OCI-LY7 (cell line): ENCODE measurements around the gene CEACAM20. TPM values are rescaled to one million over a fixed set of nuclear protein-coding genes. Genes with fewer than 3 reads are reported as not detected.

Source experiments
- BruUV-seq: library from RNA; stranded (reverse); fragments of 400-500 nt; replicated peaks from 2 replicates; lab custom pipeline; 2021; lab: Mats Ljungman, UMichigan
- CTCF ChIA-PET: fragments of 300-600 bp; sonication (Branson Sonifier 250); formaldehyde crosslinking; loops from one replicate; lab custom pipeline; 2022; ENCODE audit warnings: antibody characterized with exemption; ENCODE audit not compliant: unreplicated experiment; lab: Charles Lee
- POLR2A ChIA-PET: fragments of 300-600 bp; sonication (Branson Sonifier 250); formaldehyde crosslinking; loops from one replicate; lab custom pipeline; 2022; ENCODE audit warnings: antibody characterized with exemption; lab: Charles Lee
- DNase-seq: peaks from one replicate; pipeline ENCODE4 v3.0.0-alpha.2; 2015; ENCODE audit warnings: low spot score
- H2AFZ ChIP-seq: fragments of 200-600 bp; sonication (generic), shearing (Covaris generic); 2 replicates; pipeline ENCODE4 v1.6.1; 2014; ENCODE audit warnings: mild to moderate bottlenecking, antibody characterized with exemption, low read length, moderate library complexity
- H3K27ac ChIP-seq: fragments of 200-600 bp; sonication (generic); 2 replicates; pipeline ENCODE4 v1.5.1; 2014; ENCODE audit warnings: mixed run types, low read depth, mild to moderate bottlenecking, moderate library complexity, low read length, inconsistent platforms; ENCODE audit not compliant: poor library complexity, severe bottlenecking
- H3K36me3 ChIP-seq: fragments of 200-600 bp; sonication (generic); 2 replicates; pipeline ENCODE4 v1.6.1; 2014; ENCODE audit warnings: mild to moderate bottlenecking, antibody characterized with exemption, low read length, moderate library complexity, mixed read lengths; ENCODE audit not compliant: insufficient read depth
- H3K4me1 ChIP-seq: fragments of 200-600 bp; sonication (generic); 2 replicates; pipeline ENCODE4 v1.5.1; 2014; ENCODE audit warnings: mild to moderate bottlenecking, low read length; ENCODE audit not compliant: insufficient read depth, poor library complexity, severe bottlenecking
- H3K4me2 ChIP-seq: fragments of 200-600 bp; sonication (generic); 2 replicates; pipeline ENCODE4 v1.6.1; 2014; ENCODE audit warnings: mild to moderate bottlenecking, low read length
- H3K4me3 ChIP-seq: fragments of 200-600 bp; sonication (generic); 2 replicates; pipeline ENCODE4 v1.5.1; 2014; ENCODE audit warnings: mild to moderate bottlenecking, low read depth, low read length; ENCODE audit not compliant: poor library complexity, severe bottlenecking
- H3K79me2 ChIP-seq: fragments of 200-600 bp; sonication (generic); 2 replicates; pipeline ENCODE4 v1.6.1; 2016; ENCODE audit warnings: low read depth, mild to moderate bottlenecking, low read length, moderate library complexity, mixed read lengths; ENCODE audit not compliant: insufficient read depth
- H3K9me2 ChIP-seq: fragments of 200-600 bp; sonication (generic); 2 replicates; pipeline ENCODE4 v1.6.1; 2016; ENCODE audit warnings: mild to moderate bottlenecking, low read length, mixed read lengths; ENCODE audit not compliant: insufficient read depth
- H3K9me3 ChIP-seq: fragments of 200-600 bp; sonication (generic); 2 replicates; pipeline ENCODE4 v1.6.1; 2014; ENCODE audit warnings: mild to moderate bottlenecking, mixed run types, low read length, mixed read lengths
- H4K20me1 ChIP-seq: fragments of 200-600 bp; sonication (generic); 2 replicates; pipeline ENCODE4 v1.6.1; 2014; ENCODE audit warnings: mild to moderate bottlenecking, antibody characterized with exemption, low read length, moderate library complexity, mixed read lengths; ENCODE audit not compliant: insufficient read depth
- CTCF ChIP-seq: fragments of 200-600 bp; sonication (generic); conservative IDR thresholded peaks from 2 replicates; pipeline ENCODE4 v1.5.1; 2014; ENCODE audit warnings: mild to moderate bottlenecking, antibody characterized with exemption, low read length, moderate library complexity, mixed read lengths
- EZH2phosphoT487 ChIP-seq: fragments of 200-600 bp; sonication (generic); IDR thresholded peaks from 2 replicates; pipeline ENCODE4 v1.6.1; 2018; ENCODE audit warnings: low read depth, borderline replicate concordance, mild to moderate bottlenecking, mixed run types, antibody characterized with exemption, low read length, moderate library complexity, mixed read lengths
- intact Hi-C: fragments of 100-400 bp; cut with micrococcal nuclease; formaldehyde crosslinking; loops from one replicate; pipeline ENCODE4 v1.10.0; 2022; ENCODE audit not compliant: unreplicated experiment
- total RNA-seq, 2 experiments: library from RNA; depleted of rRNA in 1 of 2; stranded (reverse); fragments of >200 nt in 1 of 2; shearing (Covaris generic) in 1 of 2; gene quantifications; 2 replicates each; pipeline ENCODE4 v1.2.3, GENCODE V29; 2014 to 2022

CEACAM20 gene
- total RNA-seq, 2 experiments from 2014 or later: not detected

- Histone ChIP-seq H3K9me3 (no peaks in the 10 kb centered on the region), H3K4me1 (no peaks in the 10 kb centered on the region), H3K79me2 (no peaks in the 10 kb centered on the region), H3K9me2 (no peaks in the 10 kb centered on the region), H3K36me3 (no peaks in the 10 kb centered on the region), H2AFZ (no peak overlapping the region), H3K27ac (no peak overlapping the region), H3K4me3 (no peak overlapping the region), H3K4me2 (no peak overlapping the region), H4K20me1 (no peaks in the 10 kb centered on the region)
- DNase-seq: peak; percentile 72
- intact Hi-C loops: loop anchor here (1.0 kb wide), 1 partner anchor 86 kb away; no protein-coding TSS in a partner anchor
- ChIA-PET CTCF (no interaction called here), POLR2A (interaction anchor here (0.6 kb wide), 1 partner anchor 46 kb away, joined by 6 read pairs; no protein-coding TSS in a partner anchor)
- BruUV-seq: no TSS peak
- TF ChIP-seq CTCF: peak; percentile 87
- TF ChIP-seq EZH2phosphoT487: no peak
Observed at GRCh38 chr19:44570984-44571684, 41.7 kb upstream of the CEACAM20 start.

- H3K27ac ChIP-seq: no peak overlapping the region
- no peaks in the 10 kb centered on the region for H3K9me3 ChIP-seq
- no peaks in the 10 kb centered on the region for H3K36me3 ChIP-seq
- intact Hi-C loops: no loop called here
- no peak for DNase-seq
- no peak for TF ChIP-seq CTCF
- no peak for TF ChIP-seq EZH2phosphoT487
- POLR2A ChIA-PET: no interaction called here
- H2AFZ ChIP-seq: no peak overlapping the region
- CTCF ChIA-PET: no interaction called here
- no TSS peak for BruUV-seq
- H3K4me3 ChIP-seq: no peak overlapping the region
- no peak overlapping the region for H3K4me2 ChIP-seq
- no peaks in the 10 kb centered on the region for H3K4me1 ChIP-seq
- H4K20me1 ChIP-seq: no peaks in the 10 kb centered on the region
- no peaks in the 10 kb centered on the region for H3K9me2 ChIP-seq
- H3K79me2 ChIP-seq: no peaks in the 10 kb centered on the region
Observed at GRCh38 chr19:44570603-44570983, 41.1 kb upstream of the CEACAM20 start.

- Histone ChIP-seq H3K36me3 (no peaks in the 10 kb centered on the region), H3K27ac (no peak overlapping the region), H3K9me2 (no peaks in the 10 kb centered on the region), H4K20me1 (no peaks in the 10 kb centered on the region), H3K4me1 (no peaks in the 10 kb centered on the region), H3K79me2 (no peaks in the 10 kb centered on the region), H3K9me3 (no peaks in the 10 kb centered on the region), H3K4me2 (no peak overlapping the region), H2AFZ (no peak overlapping the region), H3K4me3 (no peak overlapping the region)
- no TSS peak for BruUV-seq
- CTCF ChIA-PET: no interaction called here
- DNase-seq: no peak
- intact Hi-C loops: no loop called here
- POLR2A ChIA-PET: no interaction called here
- TF ChIP-seq CTCF (no peak), EZH2phosphoT487 (no peak)
Observed at GRCh38 chr19:44567745-44568144, 38.3 kb upstream of the CEACAM20 start.
